Measurements from ENCODE around the gene KIF26B.

KIF26B gene

DNA sequence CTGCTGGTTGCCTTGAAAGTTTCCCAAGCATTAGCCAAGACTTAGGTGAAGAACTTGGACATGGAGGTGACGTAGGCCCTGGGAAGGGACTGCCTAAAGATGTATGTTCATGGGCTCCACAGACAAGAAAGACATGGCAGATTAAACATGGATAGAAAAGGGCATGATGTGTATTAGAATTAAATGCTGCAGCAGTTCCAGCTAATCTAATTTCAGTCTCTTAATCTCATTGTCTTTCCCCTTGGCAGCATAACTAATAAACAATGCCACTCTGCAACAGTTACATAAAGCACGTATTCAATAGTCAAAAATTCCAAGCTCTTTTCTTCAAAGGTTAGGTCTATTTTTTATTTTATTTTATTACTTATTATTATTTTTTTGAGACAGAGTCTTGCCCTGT, 251.6 kb downstream of the KIF26B start:
- H3K36me3 ChIP-seq (ENCODE audit: control insufficient read depth, insufficient read depth, low read length): no peaks in the 10 kb centered on the region
- DNase-seq: no peak
- no peaks in the 10 kb centered on the region for H3K79me1 ChIP-seq (ENCODE audit: low read length)
- no peak overlapping the region for H4K5ac ChIP-seq (ENCODE audit: low read length)
- no peak overlapping the region for H2BK5ac ChIP-seq (ENCODE audit: low read length)
- no peak overlapping the region for H3K18ac ChIP-seq (ENCODE audit: low read length)
- H3K23ac ChIP-seq (ENCODE audit: low read length): no peak overlapping the region
- no peak overlapping the region for H3K27ac ChIP-seq (ENCODE audit: low read depth, low read length)
- no peaks in the 10 kb centered on the region for H3K79me2 ChIP-seq (ENCODE audit: control insufficient read depth, insufficient read depth, low read length)
- no peak overlapping the region for H3K4me2 ChIP-seq (ENCODE audit: low read length)
- no peaks in the 10 kb centered on the region for H3K27me3 ChIP-seq (ENCODE audit: insufficient read depth, low read length, poor library complexity)
- WGBS (ENCODE audit: extremely low coverage, insufficient coverage, low lambda C conversion rate): no CpG with 5 or more reads among the region's 2 CpGs
- no peak overlapping the region for H2BK15ac ChIP-seq (replicated peaks; ENCODE audit: low read depth)
- no peak overlapping the region for H3K56ac ChIP-seq (ENCODE audit: low read length)
- H2BK120ac ChIP-seq (ENCODE audit: low read depth, low read length): no peak overlapping the region
- no peak overlapping the region for H3K4ac ChIP-seq (ENCODE audit: low read depth, low read length)
- H4K8ac ChIP-seq (ENCODE audit: low read depth, low read length): no peak overlapping the region
- no peak overlapping the region for H3K9ac ChIP-seq (ENCODE audit: low read length)
- no peak overlapping the region for H2AK5ac ChIP-seq (ENCODE audit: low read length)
- no peak overlapping the region for H3K4me3 ChIP-seq (ENCODE audit: low read length)
- no peaks in the 10 kb centered on the region for H3K4me1 ChIP-seq (ENCODE audit: control insufficient read depth, low read depth, low read length)

DNA sequence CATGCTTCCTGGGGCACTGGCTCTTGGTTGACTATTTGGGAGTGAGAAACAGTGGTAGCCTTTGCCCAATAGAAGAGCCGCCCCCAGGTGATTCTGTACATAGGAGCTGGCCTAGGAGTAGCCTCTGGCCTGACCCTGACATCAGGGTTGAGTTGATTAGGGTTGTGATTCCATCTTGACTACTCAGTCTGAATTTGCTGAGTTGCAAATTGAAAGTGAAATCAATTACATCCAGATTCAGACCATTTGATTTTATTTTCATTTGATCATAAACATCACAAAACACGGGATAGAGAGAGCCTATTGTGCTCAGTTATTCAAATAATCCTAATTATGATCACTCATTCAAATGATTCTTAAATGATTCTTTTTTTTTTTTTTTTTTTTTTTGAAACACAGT, 253.2 kb downstream of the KIF26B start:
- Histone ChIP-seq H3K79me1 (ENCODE audit: low read length) (no peaks in the 10 kb centered on the region), H3K56ac (ENCODE audit: low read length) (no peak overlapping the region), H4K8ac (ENCODE audit: low read depth, low read length) (no peak overlapping the region), H3K36me3 (ENCODE audit: control insufficient read depth, insufficient read depth, low read length) (no peaks in the 10 kb centered on the region), H3K4me2 (ENCODE audit: low read length) (no peak overlapping the region), H3K18ac (ENCODE audit: low read length) (no peak overlapping the region), H3K27ac (ENCODE audit: low read depth, low read length) (no peak overlapping the region), H3K4ac (ENCODE audit: low read depth, low read length) (no peak overlapping the region), H3K4me3 (ENCODE audit: low read length) (no peak overlapping the region), H3K27me3 (ENCODE audit: insufficient read depth, low read length, poor library complexity) (no peaks in the 10 kb centered on the region), H4K5ac (ENCODE audit: low read length) (no peak overlapping the region), H2BK120ac (ENCODE audit: low read depth, low read length) (no peak overlapping the region), H2BK5ac (ENCODE audit: low read length) (no peak overlapping the region), H3K9ac (ENCODE audit: low read length) (no peak overlapping the region), H2BK15ac (replicated peaks; ENCODE audit: low read depth) (no peak overlapping the region), H3K4me1 (ENCODE audit: control insufficient read depth, low read depth, low read length) (no peaks in the 10 kb centered on the region), H2AK5ac (ENCODE audit: low read length) (no peak overlapping the region), H3K79me2 (ENCODE audit: control insufficient read depth, insufficient read depth, low read length) (no peaks in the 10 kb centered on the region), H3K23ac (ENCODE audit: low read length) (no peak overlapping the region)
- no CpG with 5 or more reads among the region's 2 CpGs for WGBS (ENCODE audit: extremely low coverage, insufficient coverage, low lambda C conversion rate)
- DNase-seq: no peak

DNA sequence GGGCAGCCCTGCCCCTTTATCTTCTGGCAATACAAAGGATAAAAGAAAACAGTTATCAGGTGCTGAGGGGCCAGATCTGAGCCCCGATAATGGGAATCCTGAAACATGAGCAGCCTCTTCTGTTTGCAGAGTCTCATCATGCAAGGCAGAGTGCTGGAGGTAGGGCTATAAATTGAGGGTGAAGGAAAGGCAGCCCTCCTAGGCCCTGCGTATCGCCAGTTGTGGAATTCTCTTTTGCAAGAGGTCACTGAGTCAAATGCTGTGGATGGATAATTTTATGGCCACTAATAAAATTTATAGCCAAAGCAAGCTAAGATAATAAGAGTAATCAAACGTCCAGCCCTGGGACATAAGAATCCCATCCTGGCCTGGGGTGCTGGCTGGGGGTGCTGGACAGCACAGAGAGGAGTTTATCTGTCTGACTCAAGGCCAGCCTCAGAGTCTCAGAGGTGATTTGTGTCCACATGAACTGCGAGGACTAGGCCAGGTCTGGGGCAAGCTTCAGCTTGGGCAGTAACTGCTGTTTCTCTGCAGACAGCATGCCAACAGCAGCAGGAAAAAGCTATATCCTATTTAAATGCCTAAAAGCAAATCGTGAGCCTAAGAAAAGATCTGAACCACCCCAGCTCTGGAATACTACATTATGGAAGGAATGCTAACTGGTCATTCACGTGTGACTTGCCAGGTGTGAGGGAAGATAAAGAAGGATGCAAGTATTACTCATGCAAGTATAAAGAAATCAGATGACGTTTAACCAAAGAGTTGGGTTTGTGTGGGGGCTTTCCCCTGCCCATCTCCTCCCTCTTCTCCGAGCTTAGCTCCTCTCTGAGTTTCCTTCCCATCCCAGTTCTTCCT, 254.8 kb downstream of the KIF26B start:
- H2BK120ac ChIP-seq (ENCODE audit: low read depth, low read length): no peak overlapping the region
- no peak overlapping the region for H3K4me2 ChIP-seq (ENCODE audit: low read length)
- no peak overlapping the region for H2BK5ac ChIP-seq (ENCODE audit: low read length)
- H2AK5ac ChIP-seq (ENCODE audit: low read length): no peak overlapping the region
- no peak overlapping the region for H3K4ac ChIP-seq (ENCODE audit: low read depth, low read length)
- H3K79me1 ChIP-seq (ENCODE audit: low read length): no peaks in the 10 kb centered on the region
- H2BK15ac ChIP-seq (replicated peaks; ENCODE audit: low read depth): no peak overlapping the region
- WGBS (ENCODE audit: extremely low coverage, insufficient coverage, low lambda C conversion rate): no CpG with 5 or more reads among the region's 9 CpGs
- H3K79me2 ChIP-seq (ENCODE audit: control insufficient read depth, insufficient read depth, low read length): no peaks in the 10 kb centered on the region
- no peaks in the 10 kb centered on the region for H3K36me3 ChIP-seq (ENCODE audit: control insufficient read depth, insufficient read depth, low read length)
- DNase-seq: peak; percentile 51
- no peaks in the 10 kb centered on the region for H3K27me3 ChIP-seq (ENCODE audit: insufficient read depth, low read length, poor library complexity)
- H3K56ac ChIP-seq (ENCODE audit: low read length): peak overlapping the region; percentile 30
- no peak overlapping the region for H4K5ac ChIP-seq (ENCODE audit: low read length)
- no peak overlapping the region for H3K18ac ChIP-seq (ENCODE audit: low read length)
- no peak overlapping the region for H3K23ac ChIP-seq (ENCODE audit: low read length)
- no peak overlapping the region for H4K8ac ChIP-seq (ENCODE audit: low read depth, low read length)
- H3K4me1 ChIP-seq (ENCODE audit: control insufficient read depth, low read depth, low read length): no peaks in the 10 kb centered on the region
- no peak overlapping the region for H3K4me3 ChIP-seq (ENCODE audit: low read length)
- no peak overlapping the region for H3K27ac ChIP-seq (ENCODE audit: low read depth, low read length)
- H3K9ac ChIP-seq (ENCODE audit: low read length): no peak overlapping the region

DNA sequence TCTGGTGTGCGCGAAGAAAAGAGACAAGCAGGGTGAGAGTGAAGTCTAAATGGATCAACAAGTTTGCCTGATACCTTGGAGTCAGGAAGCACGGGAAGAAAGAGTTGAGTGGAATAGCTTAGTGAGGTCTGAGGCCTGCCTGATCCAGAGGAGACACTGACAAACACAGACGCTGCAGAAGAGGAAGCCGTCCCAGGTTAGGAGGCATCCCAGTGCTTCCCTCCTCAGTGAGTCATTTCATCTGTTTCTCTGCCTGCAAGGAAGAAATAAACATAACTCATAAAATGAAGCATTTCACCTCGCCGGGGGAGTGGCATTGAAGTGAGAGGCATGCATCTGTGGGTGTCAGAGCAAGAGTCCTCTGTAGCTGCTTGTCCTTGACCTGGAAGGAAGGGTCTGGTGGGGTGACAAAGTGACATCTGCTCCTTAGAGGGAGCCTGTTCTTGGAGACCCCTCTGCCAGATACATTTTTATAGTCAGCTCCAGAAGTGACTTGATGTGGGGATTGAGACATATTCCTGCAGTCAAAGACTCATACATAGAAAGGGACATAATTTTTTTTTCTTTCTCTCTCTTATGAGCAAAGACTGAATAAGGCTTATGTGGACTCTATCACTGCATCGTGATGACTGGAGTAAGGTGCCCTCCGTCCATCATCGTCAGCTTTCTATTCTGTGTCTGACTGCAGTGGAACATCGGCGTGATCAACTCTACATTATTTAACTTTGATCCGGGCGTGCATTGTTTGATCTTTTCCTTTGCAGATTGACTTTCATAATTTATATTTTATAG, 256.7 kb downstream of the KIF26B start:
- no peak overlapping the region for H2BK5ac ChIP-seq (ENCODE audit: low read length)
- H3K27me3 ChIP-seq (ENCODE audit: insufficient read depth, low read length, poor library complexity): no peaks in the 10 kb centered on the region
- no peak overlapping the region for H4K5ac ChIP-seq (ENCODE audit: low read length)
- H3K79me2 ChIP-seq (ENCODE audit: control insufficient read depth, insufficient read depth, low read length): no peaks in the 10 kb centered on the region
- H3K4ac ChIP-seq (ENCODE audit: low read depth, low read length): no peak overlapping the region
- H2BK120ac ChIP-seq (ENCODE audit: low read depth, low read length): no peak overlapping the region
- no peak overlapping the region for H3K4me2 ChIP-seq (ENCODE audit: low read length)
- H2BK15ac ChIP-seq (replicated peaks; ENCODE audit: low read depth): no peak overlapping the region
- no peak overlapping the region for H3K56ac ChIP-seq (ENCODE audit: low read length)
- H3K4me1 ChIP-seq (ENCODE audit: control insufficient read depth, low read depth, low read length): no peaks in the 10 kb centered on the region
- H3K18ac ChIP-seq (ENCODE audit: low read length): no peak overlapping the region
- H3K36me3 ChIP-seq (ENCODE audit: control insufficient read depth, insufficient read depth, low read length): no peaks in the 10 kb centered on the region
- H2AK5ac ChIP-seq (ENCODE audit: low read length): no peak overlapping the region
- H3K23ac ChIP-seq (ENCODE audit: low read length): no peak overlapping the region
- no peak for DNase-seq
- WGBS (ENCODE audit: extremely low coverage, insufficient coverage, low lambda C conversion rate): no CpG with 5 or more reads among the region's 14 CpGs
- H3K4me3 ChIP-seq (ENCODE audit: low read length): no peak overlapping the region
- H4K8ac ChIP-seq (ENCODE audit: low read depth, low read length): no peak overlapping the region
- H3K9ac ChIP-seq (ENCODE audit: low read length): no peak overlapping the region
- H3K27ac ChIP-seq (ENCODE audit: low read depth, low read length): no peak overlapping the region
- no peaks in the 10 kb centered on the region for H3K79me1 ChIP-seq (ENCODE audit: low read length)

DNA sequence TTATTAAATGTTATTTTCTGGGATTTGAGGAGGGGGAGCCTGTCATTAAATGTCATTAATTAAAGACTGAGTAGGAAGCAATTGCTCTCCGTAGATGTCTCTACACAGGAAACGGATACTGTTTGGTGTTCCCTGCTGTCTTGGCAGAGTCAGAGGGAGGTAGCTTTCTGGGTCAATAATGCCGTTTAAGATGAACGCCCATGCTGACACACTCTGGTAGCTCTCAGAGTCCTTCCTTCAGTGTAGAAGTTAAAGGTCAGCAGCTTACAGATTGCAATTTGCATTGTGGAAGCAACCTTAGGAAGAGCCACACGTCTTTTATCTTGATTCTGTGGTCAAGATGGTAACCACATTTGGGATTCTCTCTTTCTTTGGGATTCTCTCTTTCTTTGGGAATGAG, 257.5 kb downstream of the KIF26B start:
- H3K18ac ChIP-seq (ENCODE audit: low read length): no peak overlapping the region
- no peak overlapping the region for H2BK5ac ChIP-seq (ENCODE audit: low read length)
- H3K4me3 ChIP-seq (ENCODE audit: low read length): no peak overlapping the region
- no peak overlapping the region for H3K27ac ChIP-seq (ENCODE audit: low read depth, low read length)
- no peaks in the 10 kb centered on the region for H3K79me2 ChIP-seq (ENCODE audit: control insufficient read depth, insufficient read depth, low read length)
- no peak overlapping the region for H3K4me2 ChIP-seq (ENCODE audit: low read length)
- WGBS (ENCODE audit: extremely low coverage, insufficient coverage, low lambda C conversion rate): no CpG with 5 or more reads among the region's 5 CpGs
- no peak overlapping the region for H4K8ac ChIP-seq (ENCODE audit: low read depth, low read length)
- H3K79me1 ChIP-seq (ENCODE audit: low read length): no peaks in the 10 kb centered on the region
- H2BK120ac ChIP-seq (ENCODE audit: low read depth, low read length): no peak overlapping the region
- H3K36me3 ChIP-seq (ENCODE audit: control insufficient read depth, insufficient read depth, low read length): no peaks in the 10 kb centered on the region
- no peak for DNase-seq
- H4K5ac ChIP-seq (ENCODE audit: low read length): no peak overlapping the region
- H2AK5ac ChIP-seq (ENCODE audit: low read length): no peak overlapping the region
- H2BK15ac ChIP-seq (replicated peaks; ENCODE audit: low read depth): no peak overlapping the region
- H3K4ac ChIP-seq (ENCODE audit: low read depth, low read length): no peak overlapping the region
- no peak overlapping the region for H3K23ac ChIP-seq (ENCODE audit: low read length)
- no peak overlapping the region for H3K9ac ChIP-seq (ENCODE audit: low read length)
- no peaks in the 10 kb centered on the region for H3K4me1 ChIP-seq (ENCODE audit: control insufficient read depth, low read depth, low read length)
- no peak overlapping the region for H3K56ac ChIP-seq (ENCODE audit: low read length)
- H3K27me3 ChIP-seq (ENCODE audit: insufficient read depth, low read length, poor library complexity): no peaks in the 10 kb centered on the region

Measured in mesendoderm (in vitro differentiated cells).